IPS-NIHi11 (cell line): ENCODE results near the gene ARL11.

Experiments used
- DNase-seq: peaks from one replicate; pipeline ENCODE4 v3.0.0; 2012; ENCODE audit warnings: mixed read lengths, low spot score

ARL11 gene

GRCh38 chr13:49615836-49616675 is 12.3 kb upstream of the ARL11 start:
- DNase-seq, result no peak

- no peak for DNase-seq
Observed at GRCh38 chr13:49616676-49617065, 11.6 kb upstream of the ARL11 start.

GRCh38 chr13:49620170-49620621 is 8.1 kb upstream of the ARL11 start:
- no peak for DNase-seq

GRCh38 chr13:49622174-49622946 is 5.9 kb upstream of the ARL11 start:
- no peak for DNase-seq

GRCh38 chr13:49624229-49624628 is 4.1 kb upstream of the ARL11 start:
- DNase-seq, result no peak

- DNase-seq, result no peak
Observed at GRCh38 chr13:49625392-49626079, 2.8 kb upstream of the ARL11 start.

- no peak for DNase-seq
Observed at GRCh38 chr13:49629196-49629938, 1.1 kb downstream of the ARL11 start.

GRCh38 chr13:49629947-49630346 is 1.6 kb downstream of the ARL11 start:
- no peak for DNase-seq

- DNase-seq, result no peak
Observed at GRCh38 chr13:49630580-49630979, 2.3 kb downstream of the ARL11 start.

GRCh38 chr13:49632156-49632555 is 3.8 kb downstream of the ARL11 start:
- DNase-seq, result no peak

GRCh38 chr13:49633710-49634109 is 5.4 kb downstream of the ARL11 start:
- no peak for DNase-seq

GRCh38 chr13:49635599-49636433 is 7.5 kb downstream of the ARL11 start:
- no peak for DNase-seq

GRCh38 chr13:49636705-49637104 is 8.4 kb downstream of the ARL11 start:
- DNase-seq, result no peak

- DNase-seq, result no peak
Observed at GRCh38 chr13:49638030-49638743, 9.9 kb downstream of the ARL11 start.

GRCh38 chr13:49638744-49639072 is 10.4 kb downstream of the ARL11 start:
- DNase-seq, result no peak

- DNase-seq, result no peak
Observed at GRCh38 chr13:49641801-49642291, 13.5 kb downstream of the ARL11 start.

- DNase-seq, result no peak
Observed at GRCh38 chr13:49643035-49643646, 14.8 kb downstream of the ARL11 start.

GRCh38 chr13:49645451-49645850 is 17.1 kb downstream of the ARL11 start:
- DNase-seq, result no peak

- no peak for DNase-seq
Observed at GRCh38 chr13:49646688-49647087, 18.4 kb downstream of the ARL11 start.
